Ovary (tissue), 3 donors: ENCODE results near the gene ARMC6.

Experiments used
- CTCF ChIP-seq, 3 donors: fragments of 450-650 bp in 2 of 3; fragments of 200-600 bp in 1 of 3; IDR thresholded peaks; one replicate each; pipeline versions ENCODE4 v1.5.1 to v1.8.0; 2016 to 2022; ENCODE audit warnings: antibody characterized with exemption in 3 of 3, mild to moderate bottlenecking in 1 of 3
- POLR2A ChIP-seq: fragments of 450-650 bp; IDR thresholded peaks from one replicate; pipeline ENCODE4 v1.6.1; 2017; ENCODE audit warnings: antibody characterized with exemption, mild to moderate bottlenecking, moderate library complexity
- donor health status: DM: no; HTN: no; CAD: no.

- no peak for TF ChIP-seq CTCF (IDR thresholded peaks at IDR 0.05)
- no peak for TF ChIP-seq POLR2A
Measured at GRCh38 chr19:19096641-19097627, 63.5 kb downstream of the ARMC6 start.
